NCI-H1092 (cell line): ENCODE data around the gene MICAL3.
"Not testable (repeated sequence)": the region's sequence is repeated elsewhere in the genome, so short reads cannot be mapped to it uniquely, and the experiment has no call there.

Source experiments
- DNase-seq: peaks from one replicate; lab custom pipeline; 2025; lab: John Stamatoyannopoulos, UW

Gene MICAL3

DNA sequence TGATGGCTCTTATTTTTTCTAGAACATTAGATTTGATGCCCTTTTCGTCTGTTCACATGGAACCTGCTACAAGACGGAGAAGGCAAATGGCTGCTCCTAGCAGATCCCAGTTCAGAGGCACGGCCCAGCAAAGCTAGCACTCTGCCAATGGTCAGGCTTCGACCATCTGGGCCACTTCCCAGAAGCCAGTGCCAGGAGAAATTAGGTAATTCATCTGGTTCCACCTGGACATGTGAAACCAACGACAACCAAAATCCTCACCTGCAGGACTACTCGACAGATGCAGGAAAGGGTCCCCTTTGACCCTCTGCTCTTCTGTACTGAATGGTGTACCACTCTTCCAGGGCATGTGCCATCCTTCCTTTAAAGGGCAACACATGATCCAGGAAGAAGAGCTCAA is 25.4 kb downstream of the MICAL3 start:
- no peak for DNase-seq

DNA sequence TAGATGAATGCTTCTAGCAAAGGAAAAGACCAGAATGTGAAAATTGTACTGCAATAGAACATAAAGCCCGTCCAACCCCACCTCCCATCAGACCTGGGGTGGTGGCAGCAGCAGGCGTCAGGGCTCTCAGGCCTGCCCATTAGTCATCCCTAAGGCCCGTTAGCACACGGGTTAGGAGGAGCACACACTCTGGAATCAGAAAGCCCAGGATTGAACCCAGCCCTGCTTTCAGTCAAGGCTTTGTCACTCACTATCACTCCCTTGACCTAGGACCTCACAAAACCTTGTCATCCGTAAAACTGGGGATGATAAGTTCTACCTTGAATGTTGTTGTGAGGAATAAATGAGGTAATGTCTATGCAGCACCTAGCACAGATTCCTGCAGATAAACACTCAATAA is 26.9 kb downstream of the MICAL3 start:
- DNase-seq, result no peak

DNA sequence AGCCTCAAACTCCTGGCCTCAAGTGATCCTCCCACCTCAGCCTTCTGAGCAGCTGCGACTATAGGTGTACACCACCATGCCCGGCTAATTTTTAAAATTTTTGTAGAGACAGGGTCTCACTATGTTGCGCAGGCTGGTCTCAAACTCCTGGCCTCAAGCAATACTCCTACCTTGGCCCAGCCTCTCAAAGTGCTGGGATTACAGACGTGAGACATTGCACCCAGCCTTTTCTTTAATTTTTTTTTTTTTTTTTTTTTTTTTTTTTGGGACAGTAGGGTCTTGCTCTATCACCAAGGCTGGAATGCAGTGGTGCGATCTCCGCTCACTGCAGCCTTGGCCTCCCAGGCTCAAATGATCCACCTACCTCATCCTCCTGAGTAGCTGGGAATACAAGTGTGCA is 29.1 kb downstream of the MICAL3 start:
- not testable (repeated sequence) for DNase-seq

DNA sequence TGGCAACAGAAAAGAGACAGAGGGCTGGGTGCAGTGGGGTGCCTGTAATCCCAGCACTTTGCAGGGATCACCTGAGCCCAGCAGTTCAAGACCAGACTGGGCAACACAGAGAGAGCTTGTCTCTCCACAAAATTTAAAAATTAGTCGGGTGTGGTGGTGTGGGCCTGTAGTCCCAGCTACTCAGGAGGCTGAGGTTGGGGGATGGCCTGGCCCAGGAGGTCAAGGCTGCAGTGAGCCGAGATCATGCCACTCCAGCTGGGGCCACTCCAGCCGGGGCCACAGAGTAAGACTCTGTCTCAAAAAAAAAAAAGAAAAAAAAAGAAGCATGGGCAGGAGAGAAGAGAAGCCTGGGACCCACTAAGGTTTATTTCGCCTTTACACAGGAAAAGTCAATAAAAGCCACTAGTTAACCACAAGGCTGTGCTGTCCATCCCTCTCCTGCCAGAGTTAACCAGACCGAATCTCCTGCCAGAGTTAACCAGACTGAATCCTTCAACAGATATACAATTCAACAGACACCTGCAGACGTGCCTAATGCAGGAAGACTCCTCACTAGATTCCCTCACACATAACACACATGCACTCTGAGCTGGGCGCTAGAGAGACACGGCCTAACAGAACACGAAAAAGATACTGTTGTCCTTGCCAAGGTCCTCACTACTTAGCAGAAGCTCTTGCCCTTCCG is 29.8 kb downstream of the MICAL3 start:
- DNase-seq, result no peak

DNA sequence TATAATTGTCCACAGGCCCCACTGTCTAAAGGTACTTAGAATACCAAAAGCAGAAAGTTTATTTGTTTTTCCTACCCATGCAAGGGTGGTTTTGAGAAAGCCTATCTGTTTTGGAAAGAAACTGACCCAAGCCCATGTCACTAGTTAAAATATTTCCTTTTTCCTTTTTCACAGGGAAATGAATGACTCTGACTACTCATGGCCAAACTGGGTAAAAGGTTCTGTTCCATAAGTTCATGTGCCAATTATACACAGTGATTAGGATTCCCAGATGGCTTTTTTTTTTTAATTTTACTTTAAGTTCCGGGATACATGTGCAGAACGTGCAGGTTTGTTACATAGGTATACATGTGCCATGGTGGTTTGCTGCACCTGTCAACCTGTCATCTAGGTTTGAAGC is 31.4 kb downstream of the MICAL3 start:
- not testable (repeated sequence) for DNase-seq

DNA sequence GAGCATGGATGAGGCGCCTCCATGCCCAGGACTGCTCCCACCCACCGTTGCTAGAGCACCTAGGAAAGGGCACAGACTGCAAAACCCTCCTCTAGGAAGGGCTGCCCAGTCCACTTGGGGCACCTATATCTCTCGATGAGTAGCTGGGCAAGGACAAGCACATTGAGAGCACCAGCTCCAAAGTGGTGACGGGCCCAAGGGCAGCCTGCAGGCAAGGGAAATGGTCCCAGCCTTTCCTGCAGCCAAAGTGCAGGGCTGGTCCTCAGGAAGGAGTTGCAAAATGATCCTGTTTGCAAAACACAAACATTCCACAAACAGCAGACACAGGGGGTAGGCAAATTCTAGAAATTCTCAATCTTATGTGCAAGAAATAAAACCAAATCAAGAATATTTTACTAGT is 32.4 kb downstream of the MICAL3 start:
- DNase-seq, result not testable (repeated sequence)

DNA sequence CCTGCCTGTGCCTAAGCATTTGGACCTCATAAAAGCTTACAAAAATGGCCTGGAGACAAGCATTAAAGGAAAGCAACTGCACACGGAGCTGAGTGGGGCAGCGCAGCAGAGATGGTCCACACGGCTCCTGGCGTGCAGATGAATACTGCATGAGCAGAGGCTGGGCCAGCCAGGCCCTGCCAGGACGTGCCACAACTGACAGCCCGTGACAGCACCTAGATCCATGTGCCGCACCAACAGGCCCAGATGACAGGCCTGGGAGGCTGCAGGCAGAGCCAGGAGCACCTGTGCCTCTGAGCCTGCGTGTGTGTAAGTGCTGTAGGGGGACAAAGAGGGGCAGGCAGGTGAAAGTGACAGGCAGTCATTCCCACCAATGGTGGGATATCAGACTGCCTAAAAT is 33.4 kb downstream of the MICAL3 start:
- no peak for DNase-seq

DNA sequence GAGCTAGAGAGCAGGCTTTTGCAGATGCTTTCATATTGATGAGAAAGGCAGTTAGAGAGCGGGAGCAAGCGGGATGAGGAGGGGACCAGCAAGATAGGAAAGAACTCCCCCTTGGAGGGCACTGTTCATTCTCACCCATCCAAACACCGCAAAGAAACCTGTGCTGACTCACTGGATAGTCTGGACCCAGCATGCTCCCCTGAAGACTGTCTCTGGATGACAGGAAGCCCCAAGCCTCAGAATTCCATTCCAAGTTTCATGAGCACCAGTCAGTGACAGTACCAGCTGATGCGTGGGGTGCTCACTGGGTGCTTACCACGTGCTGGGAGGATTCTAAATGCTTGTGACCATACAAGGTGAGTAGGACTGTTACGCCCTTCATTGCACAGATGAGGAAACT is 34.2 kb downstream of the MICAL3 start:
- no peak for DNase-seq

DNA sequence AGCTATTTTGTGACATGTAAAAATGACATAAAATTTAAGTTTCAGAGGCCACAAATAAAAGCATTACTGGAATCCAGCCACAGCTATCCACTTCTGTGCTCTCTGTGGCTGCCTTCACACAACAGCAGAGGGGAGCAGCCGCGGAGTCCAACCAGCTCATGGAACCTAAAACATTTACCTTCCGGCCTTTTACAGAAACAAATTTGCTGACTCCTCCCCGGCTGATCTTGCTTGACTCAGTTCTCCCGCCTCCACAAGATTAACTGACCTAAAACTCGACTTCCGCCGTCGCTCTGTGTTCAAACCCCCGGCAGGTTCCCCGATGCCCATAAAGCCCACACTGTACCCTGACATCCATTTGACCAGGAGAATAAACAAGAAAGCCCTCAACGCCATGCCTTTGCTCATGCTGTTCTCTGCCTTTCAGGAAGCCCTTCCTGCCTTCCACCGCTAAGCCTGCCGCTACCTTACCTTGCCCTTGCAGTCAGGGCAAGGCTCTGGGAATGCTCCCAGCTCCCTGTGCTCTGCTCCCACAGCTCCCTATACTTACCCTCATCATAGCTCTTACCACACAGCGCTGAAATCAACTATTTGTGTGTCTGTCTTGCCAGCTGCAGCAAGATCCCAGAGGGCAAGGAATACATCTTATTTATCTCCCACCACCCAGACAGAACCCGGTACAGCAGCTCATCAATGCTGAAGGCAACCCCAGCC is 35.4 kb downstream of the MICAL3 start:
- no peak for DNase-seq

DNA sequence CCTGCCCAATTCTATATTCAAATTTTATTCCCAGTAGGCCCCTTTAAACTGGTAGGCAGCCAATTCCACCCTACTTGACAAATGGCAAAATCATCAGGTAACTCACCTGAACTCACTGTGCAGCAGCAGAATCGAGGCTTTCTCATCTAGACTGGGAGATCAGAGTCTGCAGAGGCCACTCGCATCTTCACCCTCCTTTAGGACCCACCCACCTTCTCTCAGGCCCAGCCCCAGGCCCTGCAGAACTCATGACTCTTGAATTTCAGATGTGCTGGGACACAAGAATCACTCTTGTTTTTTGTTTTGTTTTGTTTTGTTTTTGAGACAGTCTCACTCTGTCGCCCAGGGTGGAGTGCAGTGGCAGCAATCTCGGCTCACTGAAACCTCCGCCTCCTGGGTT is 38.8 kb downstream of the MICAL3 start:
- DNase-seq, result no peak

DNA sequence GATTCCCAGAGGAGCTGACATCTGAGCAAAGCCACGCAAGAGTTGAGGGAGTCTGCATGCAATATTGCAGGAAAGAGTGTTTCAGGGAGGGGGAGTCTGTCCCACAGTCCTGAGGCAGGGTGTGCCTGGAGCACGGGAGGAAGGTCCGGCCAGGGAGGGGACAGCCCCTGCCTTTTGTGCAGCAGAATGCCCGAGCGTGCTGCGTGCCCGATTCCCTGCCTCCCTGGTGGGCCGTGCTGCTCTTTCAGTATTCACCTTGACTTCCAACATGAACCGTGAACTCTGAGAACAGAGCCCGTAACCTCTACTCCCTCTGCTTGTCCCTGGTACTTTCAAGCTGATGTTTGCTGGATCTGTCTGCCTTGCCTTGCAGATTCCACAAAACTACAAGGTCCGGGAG is 39.3 kb downstream of the MICAL3 start:
- DNase-seq, result not testable (repeated sequence)

DNA sequence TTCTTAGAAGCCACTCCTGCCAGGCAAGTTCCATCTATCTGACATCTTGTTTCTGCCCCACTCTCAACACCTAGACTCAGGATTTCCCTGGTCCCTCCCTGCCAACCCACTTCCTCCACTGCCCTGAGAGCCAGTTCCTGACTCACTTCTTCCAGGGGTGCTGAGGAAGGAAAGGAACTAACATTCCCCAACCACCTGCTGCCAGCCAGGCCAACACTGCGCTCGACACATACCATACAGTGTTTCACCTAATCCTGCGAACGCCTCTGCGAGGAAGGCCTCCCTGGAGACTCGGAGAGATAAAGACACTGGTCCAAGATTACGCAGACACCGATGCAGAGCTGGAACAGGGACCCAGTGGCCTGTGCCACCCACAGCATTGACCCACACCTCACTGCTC is 40.2 kb downstream of the MICAL3 start:
- DNase-seq, result no peak

DNA sequence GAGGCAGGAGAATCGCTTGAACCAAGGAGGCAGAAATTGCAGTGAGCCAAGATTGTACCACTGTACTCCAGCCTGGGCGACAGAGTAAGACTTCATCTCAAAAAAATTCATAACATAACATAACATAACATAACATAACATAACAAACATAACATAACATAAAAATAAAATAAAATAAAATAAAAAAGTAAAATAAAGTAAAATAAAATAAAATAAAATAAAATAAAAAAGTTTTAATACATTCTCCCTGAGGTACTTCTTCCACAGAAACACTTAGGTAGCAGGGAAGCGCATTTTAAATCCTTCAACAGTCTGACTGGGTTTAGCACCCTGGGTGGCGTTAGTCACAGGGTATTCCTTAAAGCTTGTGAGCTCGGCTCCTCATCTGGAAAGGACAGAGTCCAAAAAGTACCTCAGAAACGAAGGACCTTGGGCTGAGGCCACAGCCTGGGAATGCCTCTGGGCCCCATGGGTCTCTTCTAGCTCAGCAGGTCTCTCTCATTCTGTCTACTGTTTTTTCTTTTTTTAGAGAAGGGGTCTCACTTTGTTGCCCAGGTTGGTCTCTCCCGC is 41.7 kb downstream of the MICAL3 start:
- DNase-seq, result no peak

DNA sequence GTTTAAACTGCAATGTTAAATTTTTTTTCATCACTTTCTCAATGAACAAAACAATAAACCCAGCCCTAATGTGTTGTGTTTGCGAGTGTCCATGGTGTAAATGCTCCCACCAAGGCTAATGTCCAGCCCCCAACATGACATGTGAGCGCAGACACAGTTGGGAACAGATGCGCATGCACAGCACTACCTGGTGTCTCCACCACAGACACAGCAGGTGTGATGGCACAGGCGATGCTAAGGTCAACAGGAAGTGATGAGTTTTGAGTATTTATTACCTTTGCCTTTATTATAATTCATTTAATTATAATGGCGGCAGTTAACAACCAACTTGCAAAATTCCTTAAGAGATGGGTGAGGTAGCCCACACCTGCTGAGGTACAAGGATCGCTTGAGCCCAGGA is 42.9 kb downstream of the MICAL3 start:
- no peak for DNase-seq

DNA sequence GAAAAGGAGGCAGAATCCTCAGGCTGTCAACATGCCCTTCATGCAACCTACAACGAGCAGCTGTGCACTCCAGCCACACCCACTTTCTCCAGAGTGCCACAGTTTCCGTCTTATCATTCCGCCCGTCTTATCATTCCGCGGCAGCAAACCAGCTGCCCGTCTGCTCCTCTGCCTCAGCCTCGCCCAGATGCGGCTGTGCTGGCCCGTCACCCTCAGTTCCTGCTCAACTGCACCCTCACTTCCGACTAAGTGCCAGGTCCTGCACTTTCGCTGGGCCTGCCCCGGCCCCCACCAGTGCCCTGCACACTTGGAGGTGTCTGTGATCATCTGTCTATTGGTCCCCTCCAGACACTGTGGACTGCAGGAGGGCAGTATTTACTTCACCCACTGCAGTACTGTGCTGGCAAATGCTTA is 43.7 kb downstream of the MICAL3 start:
- no peak for DNase-seq

DNA sequence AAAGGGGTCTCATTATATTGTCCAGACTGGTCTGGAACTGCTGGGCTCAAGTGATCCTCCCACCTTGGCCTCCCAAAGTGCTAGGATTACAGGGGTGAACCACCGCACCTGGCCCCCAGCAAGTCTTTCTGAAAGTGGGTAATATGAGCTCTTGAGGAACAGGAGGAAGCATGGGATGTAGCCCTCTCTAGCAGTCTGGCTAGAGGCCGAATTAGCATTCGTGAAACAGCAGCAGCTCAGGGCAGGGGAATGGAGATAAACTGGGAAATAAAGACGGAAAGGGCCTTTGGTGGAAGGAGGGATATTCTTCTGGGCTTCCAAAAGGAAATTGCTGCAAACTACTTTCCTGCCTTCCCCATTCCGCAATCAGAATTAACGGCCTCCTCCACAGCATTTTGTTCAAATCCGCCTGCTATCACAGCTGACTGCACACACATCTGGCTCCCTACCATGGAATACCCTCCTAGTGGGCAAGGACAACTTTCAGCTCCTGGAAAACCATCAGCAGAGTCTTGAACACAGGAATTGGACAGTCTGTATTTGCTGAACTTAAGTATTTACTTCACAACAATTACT is 44.3 kb downstream of the MICAL3 start:
- no peak for DNase-seq

DNA sequence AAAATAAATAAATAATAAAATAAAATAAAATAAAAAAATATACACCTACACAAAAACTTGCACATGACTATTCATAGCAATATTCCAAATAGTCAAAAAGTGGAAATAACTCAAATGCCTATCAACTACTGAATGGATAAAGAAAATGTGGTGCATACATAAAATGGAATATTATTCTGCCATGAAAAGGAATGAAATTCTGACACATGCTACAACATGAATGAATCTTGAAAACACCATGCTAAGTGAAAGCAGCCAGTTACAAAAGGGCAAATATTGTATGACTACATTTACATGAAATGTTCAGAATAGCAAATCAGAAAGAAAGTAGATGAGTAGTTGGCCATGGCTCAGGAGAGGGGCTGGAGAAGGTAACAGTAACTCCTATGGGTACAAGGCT is 46.3 kb downstream of the MICAL3 start:
- no peak for DNase-seq

DNA sequence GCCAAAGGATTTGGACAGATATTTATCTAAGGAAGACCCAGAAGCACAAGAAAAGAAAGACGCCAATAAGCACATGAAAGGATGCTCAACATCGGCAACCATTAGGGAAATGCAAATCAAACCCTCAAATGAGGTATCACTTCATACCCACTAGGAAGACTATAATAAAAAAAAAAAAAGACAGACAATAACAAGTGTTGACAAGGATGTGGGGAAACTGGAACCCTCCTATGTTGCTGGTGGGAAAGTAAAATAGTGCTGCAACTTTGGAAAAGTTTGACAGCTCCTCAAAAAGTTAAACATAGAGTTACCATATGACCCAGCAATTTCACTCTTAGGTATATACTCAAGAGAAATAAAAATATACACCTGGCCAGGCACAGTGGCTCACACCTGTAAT is 47.0 kb downstream of the MICAL3 start:
- DNase-seq, result no peak

DNA sequence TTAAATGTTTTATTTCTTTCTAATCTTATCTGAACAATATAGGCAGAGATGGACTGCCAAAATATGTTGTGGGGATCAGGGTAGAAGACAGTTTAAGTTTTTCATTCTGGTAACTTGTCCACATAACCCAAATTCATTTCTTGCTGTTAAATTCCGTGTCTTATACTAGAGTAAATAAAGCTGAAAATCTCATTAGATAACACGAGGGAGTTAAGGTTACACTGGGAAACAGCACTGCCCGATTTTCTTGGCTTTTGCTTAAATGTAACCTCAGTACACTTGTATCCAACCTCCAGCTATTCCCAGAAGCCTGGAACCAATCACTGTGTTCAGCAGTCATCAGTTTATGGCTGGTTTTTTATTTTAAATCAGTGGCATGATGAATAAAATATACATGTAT is 48.2 kb downstream of the MICAL3 start:
- no peak for DNase-seq

DNA sequence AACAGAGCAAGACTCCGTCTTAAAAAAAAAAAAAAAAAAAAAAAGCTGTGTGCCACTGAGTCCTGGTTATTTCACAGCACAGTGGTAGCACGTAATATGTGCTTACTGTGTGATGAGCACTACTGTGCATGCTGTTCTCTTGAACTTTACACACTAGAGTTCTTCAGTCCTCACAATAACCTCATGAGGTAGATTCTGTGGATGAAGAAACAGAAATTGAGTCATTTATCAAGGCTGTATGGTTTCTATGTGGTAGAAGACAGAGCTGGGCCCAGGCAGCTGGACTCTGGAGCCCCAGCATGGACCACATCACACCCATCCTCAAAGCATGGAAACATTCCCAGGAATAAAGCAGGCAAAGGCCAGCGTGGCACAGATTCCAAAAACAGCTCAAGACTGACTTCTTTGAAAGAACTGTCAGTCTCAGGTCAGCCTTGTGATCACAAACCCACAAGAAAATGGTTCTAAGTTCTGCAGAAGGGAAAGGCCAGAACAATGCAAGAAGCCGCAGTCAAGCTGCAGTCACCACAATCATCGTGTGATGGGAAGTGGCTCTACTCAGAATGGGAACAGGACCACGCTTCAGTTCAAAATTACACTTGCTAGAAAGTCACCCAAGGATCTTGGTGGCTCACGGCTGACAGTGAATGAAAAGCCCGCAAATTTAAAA is 49.5 kb downstream of the MICAL3 start:
- no peak for DNase-seq

DNA sequence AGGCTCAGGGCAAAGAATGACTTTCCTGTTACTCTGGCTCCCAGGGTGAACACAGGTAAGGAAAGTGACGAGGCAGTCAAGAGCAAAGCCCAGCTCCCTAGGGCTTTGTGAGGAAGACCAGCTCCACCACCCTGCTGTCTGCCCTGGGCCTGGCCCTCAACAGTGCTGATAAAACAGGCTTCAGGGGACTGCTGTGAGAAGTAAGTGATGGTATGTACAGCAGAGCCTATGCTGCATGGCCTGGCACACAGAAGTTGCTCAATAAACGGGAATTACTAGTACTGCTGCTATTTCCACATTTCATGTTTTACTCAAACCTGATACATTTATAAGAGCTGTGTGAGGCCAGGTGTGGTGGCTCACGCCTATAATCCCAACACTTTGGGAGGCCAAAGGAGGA is 50.3 kb downstream of the MICAL3 start:
- DNase-seq, result no peak

DNA sequence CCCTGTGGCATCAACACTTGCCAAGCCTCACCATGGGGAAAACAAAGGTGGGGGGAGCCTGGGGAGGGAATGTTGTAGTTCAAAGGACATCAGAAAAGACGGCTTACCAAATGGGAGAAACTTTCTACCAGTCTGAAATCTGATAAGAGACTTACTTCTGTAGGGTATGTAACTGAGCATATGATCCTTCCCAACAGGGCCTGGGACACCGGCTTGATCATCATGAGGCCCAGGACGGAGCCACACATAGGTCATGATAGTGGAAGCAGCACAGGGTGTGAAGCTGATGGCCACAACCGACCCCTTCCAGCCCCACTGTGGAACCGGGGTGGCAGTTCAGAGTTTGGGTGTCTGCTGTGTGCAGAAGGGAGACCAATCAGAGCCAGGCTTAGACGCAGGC is 51.1 kb downstream of the MICAL3 start:
- DNase-seq, result no peak
